HG03469 (cell line): Measurements from ENCODE around the gene BAD.

ENCODE experiments used
- ATAC-seq: cut with Tn5 transposase; IDR thresholded peaks from one replicate; pipeline ENCODE4 v1.9.1; 2021; ENCODE audit warnings: mild to moderate bottlenecking, moderate library complexity, moderate number of reproducible peaks; ENCODE audit not compliant: unreplicated experiment

The BAD gene

DNA sequence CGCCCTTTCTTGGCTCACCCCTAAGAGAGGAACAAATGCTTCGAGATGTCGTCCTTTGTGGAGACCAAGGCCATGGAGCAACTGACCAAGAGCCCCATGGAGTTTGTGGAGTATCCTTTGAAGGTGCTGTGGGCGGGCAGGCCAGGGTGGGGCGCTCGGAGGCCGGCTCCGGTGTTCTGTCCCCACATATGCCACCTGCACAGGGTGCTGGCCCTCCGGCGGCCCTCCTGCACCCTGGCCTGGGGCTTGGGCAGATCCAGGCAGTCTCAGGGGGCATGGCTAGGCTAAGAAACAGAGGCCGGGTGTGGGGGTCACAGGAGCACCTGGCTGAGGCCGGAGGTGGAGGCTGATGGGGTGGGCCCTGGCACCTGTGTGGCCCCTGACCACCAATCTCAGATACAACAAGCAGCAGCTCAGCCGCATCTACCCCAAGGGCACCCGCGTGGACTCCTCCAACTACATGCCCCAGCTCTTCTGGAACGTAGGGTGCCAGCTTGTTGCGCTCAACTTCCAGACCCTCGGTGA lies 22.8 kb downstream of the BAD start:
- no peak for ATAC-seq

- ATAC-seq: no peak
Observed at GRCh38 chr11:64260147-64260708, 24.2 kb downstream of the BAD start.

DNA sequence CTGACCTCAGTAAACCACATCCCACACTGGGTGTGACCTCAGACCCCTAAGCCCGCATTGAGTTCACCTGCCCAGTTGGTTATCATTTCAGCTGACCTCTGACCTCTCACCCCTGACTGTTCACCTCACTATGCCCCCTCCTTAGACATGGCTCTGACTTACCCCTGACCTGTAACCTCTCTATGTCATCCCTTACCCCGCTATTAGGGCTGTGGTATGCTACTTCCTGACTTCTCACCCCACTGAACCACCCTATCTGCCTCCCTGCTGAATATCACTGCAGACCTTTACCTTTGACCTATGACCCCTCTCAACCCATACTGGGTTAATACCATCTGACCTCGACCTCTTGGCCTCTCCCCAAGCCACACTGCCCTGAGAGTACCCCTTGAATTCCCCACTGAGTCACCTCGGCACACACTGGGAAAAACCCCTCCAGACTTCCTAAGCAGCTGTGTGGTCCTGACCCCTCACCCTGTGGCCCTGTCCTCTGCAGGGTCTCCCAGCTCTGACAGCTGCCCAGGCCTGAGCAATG lies 24.9 kb downstream of the BAD start:
- no peak for ATAC-seq

GRCh38 chr11:64258946-64259532 lies 25.4 kb downstream of the BAD start:
- no peak for ATAC-seq

- no peak for ATAC-seq
Observed at GRCh38 chr11:64258356-64258755, 26.1 kb downstream of the BAD start.

GRCh38 chr11:64256300-64256699 lies 28.2 kb downstream of the BAD start:
- no peak for ATAC-seq

- no peak for ATAC-seq
Observed at GRCh38 chr11:64255135-64256128, 29.0 kb downstream of the BAD start.

DNA sequence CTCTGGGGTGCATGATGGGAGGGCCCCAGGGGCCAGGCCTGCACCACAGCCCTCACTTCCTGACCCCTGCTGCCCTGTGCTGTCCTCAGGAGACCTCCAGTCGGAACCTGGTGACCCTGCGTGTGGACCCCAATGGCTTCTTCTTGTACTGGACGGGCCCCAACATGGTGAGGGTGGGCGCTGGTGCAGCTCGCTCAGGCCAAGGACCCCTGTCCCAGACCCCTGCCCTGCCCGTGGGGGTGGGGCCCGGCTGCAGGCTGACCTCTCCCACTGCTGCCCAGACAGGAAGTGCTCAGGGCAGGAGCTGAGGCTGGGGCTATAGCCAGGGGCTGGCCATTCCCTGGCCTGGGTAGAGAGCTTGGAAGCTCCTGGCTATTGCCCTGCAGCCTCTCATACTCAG lies 30.1 kb downstream of the BAD start:
- ATAC-seq: no peak

GRCh38 chr11:64253481-64253880 lies 31.0 kb downstream of the BAD start:
- ATAC-seq: no peak

GRCh38 chr11:64253043-64253442 lies 31.4 kb downstream of the BAD start:
- ATAC-seq: no peak

DNA sequence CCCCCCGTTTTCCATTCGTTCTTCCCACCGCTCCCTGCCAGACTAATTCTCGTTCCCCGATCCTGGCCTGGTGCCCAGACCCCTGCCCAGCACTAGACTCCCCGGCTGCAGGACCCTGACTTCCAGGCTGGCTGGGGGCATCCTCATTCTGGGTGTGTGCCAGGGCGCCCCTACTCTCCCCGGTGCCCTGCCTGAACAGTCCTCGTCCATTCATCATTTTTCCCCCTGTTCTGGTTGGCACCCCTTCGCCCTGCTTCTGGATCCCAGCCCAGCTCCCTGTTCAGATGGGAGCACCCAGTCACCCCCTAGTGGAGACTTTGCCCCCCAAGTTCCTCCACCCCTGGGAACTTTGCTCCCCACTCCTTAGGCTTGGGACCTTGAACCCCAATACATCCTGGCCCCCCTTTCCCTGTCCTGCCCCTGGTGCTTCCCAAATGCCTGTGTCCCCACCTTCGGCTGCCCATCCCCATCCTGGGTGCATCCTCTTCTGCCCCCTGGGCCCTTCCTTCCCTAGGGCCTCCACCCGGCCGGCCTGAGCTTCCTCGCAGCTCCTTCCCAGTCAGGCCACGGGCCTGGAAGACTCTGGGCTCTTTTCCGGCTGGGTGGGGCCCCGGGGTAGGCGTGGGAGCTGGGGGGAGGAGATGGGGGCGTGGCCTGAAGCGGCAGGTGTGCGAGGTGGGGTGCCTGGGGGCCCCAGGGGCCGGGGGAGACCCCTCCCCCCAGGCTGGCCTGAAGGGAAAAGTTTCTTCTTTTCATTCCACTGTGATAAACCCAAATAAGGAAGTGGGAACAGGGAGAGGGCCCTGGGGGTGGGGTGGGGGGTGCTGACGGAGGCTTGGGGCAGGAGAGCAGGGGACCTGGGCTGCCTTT lies 32.2 kb downstream of the BAD start:
- no peak for ATAC-seq

- no peak for ATAC-seq
Observed at GRCh38 chr11:64251753-64252002, 32.8 kb downstream of the BAD start.

GRCh38 chr11:64251016-64251752 lies 33.3 kb downstream of the BAD start, which contains the start of gene PLCB3:
PLCB3 (plus strand) TSS chr11:64251530; CDS start chr11:64251650, 120 bp downstream.
- ATAC-seq: no peak

DNA sequence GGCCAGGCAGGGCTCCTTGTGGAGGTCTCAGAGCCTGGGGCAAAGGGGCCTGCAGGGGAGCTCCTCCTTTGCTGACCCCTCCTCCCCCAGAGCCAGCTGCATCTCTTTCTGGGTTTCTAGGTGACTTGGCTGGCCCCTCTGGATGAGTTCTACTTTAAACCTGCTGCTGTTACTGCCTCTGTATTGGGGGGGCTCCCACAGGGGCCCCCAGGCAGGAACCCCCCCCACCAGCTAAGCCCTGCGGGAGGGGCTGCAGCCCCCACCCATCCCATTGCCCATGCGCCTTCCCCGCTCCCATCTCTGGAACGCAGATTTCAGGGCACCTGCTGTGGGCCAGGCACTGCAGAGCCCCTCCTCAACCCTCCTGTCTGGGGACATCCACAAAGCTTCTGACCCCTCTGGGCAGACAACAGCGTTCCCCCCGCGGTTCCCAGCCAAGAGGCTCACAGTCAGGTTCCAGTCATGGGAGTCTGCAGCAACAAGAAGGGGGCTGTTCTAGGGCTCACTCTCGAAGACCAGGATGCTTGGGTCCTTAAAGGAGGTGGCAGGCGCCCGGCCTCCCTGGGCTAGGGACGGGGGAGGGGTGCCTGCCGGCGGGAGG lies 34.0 kb downstream of the BAD start:
- ATAC-seq: no peak

DNA sequence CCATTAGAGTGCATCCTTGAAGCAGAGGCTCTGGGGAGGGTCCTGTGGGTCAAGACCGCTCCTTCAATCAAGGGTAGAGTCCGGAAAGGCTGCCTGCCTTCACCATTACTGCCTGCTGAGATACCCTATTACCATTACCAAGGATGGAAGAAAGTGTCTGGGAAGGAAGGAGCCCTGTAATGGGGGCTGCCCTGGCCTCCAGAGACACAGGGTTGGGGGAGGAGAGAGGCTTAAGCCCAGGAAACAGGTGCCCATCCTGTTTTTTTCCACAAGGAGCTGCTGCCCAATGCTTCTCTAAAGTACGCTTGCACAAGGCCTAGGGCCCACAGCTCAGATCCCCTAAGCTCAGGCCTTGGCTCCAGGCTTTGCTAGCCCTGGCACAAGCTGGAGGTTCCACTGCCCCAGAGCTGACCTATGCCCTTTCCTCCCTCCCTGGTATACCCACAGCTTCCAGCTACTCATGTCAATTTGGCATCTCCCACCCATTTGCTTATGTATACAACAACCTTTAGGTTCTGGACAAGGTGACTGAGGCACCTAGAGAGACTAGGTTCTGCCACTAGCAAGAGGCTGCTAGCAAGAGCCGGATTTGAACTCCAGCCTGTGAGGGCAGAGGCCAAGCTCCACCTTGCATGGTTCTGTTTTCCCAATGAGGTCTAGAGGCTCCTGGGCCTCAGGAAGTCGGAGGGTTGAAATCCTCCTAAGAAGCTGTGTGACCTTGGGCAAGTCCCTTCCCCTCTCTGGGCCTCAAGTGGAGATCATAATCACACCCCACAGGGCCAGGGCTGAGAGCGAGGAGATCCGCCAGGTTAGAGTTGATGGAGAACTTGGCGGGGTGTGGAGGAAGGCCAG lies 34.7 kb downstream of the BAD start:
- ATAC-seq: no peak

GRCh38 chr11:64249038-64249437 lies 35.4 kb downstream of the BAD start:
- no peak for ATAC-seq

DNA sequence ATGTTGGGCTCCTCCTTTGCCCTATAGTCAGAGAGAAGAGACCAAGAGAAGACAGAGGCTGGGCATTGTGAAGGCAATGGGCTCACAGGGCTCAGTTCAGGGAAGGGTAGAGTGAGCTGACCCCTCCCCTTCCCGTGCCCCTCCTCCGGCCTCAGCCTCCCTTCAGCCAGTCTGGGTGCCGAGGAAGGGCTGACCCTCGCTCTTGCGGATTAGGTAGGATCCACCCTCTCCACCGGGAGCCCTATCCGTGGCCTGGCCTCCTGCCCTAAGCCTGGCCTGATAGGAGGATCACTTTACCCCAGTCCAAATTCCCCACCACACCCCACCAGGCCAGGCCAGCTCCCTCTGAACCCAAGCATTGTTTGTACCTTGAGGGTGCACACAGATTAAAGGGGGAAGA lies 35.9 kb downstream of the BAD start:
- no peak for ATAC-seq

GRCh38 chr11:64247729-64248531 lies 36.5 kb downstream of the BAD start:
- ATAC-seq: no peak
